ENCODE measurements around the gene NKG7.

GRCh38 chr19:51372649-51373504 lies at the start of gene NKG7:
- TF ChIP-seq, protein P1, sequence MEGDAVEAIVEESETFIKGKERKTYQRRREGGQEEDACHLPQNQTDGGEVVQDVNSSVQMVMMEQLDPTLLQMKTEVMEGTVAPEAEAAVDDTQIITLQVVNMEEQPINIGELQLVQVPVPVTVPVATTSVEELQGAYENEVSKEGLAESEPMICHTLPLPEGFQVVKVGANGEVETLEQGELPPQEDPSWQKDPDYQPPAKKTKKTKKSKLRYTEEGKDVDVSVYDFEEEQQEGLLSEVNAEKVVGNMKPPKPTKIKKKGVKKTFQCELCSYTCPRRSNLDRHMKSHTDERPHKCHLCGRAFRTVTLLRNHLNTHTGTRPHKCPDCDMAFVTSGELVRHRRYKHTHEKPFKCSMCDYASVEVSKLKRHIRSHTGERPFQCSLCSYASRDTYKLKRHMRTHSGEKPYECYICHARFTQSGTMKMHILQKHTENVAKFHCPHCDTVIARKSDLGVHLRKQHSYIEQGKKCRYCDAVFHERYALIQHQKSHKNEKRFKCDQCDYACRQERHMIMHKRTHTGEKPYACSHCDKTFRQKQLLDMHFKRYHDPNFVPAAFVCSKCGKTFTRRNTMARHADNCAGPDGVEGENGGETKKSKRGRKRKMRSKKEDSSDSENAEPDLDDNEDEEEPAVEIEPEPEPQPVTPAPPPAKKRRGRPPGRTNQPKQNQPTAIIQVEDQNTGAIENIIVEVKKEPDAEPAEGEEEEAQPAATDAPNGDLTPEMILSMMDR (conservative IDR thresholded peaks at IDR 0.05; ENCODE audit: low read depth in 2 of 2), result no peak
- TF ChIP-seq EZH2 (IDR thresholded peaks at IDR 0.05; ENCODE audit: low read depth, unreplicated experiment), result no peak
- no peak for TF ChIP-seq EZH2phosphoT487 (IDR thresholded peaks at IDR 0.05; ENCODE audit: unreplicated experiment)
- no peak for TF ChIP-seq POLR2AphosphoS5 (IDR thresholded peaks at IDR 0.05; ENCODE audit: low read depth)
- TF ChIP-seq REST (IDR thresholded peaks at IDR 0.05; ENCODE audit: unreplicated experiment), result no peak
- TF ChIP-seq JUNB (IDR thresholded peaks at IDR 0.05; ENCODE audit: unreplicated experiment), result no peak
- TF ChIP-seq NANOG (IDR thresholded peaks at IDR 0.05; ENCODE audit: borderline replicate concordance), result no peak
- TF ChIP-seq CREB1 (CRISPR knock-in tag; IDR thresholded peaks at IDR 0.05; ENCODE audit: low read depth), result no peak
- no peak for TF ChIP-seq STAT1 (IDR thresholded peaks at IDR 0.05; ENCODE audit: unreplicated experiment)
- TF ChIP-seq, protein P2, sequence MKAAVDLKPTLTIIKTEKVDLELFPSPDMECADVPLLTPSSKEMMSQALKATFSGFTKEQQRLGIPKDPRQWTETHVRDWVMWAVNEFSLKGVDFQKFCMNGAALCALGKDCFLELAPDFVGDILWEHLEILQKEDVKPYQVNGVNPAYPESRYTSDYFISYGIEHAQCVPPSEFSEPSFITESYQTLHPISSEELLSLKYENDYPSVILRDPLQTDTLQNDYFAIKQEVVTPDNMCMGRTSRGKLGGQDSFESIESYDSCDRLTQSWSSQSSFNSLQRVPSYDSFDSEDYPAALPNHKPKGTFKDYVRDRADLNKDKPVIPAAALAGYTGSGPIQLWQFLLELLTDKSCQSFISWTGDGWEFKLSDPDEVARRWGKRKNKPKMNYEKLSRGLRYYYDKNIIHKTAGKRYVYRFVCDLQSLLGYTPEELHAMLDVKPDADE (IDR thresholded peaks at IDR 0.05), result no peak
- no peak for TF ChIP-seq ZNF462 (CRISPR knock-in tag; IDR thresholded peaks at IDR 0.05)
- TF ChIP-seq ZNF331 (CRISPR knock-in tag; IDR thresholded peaks at IDR 0.05; ENCODE audit: low read depth), result no peak
